Body of pancreas (tissue), 4 donors: ENCODE data around the gene LRFN5.

ENCODE experiments used
- POLR2A ChIP-seq, 3 donors: fragments of 450-650 bp; IDR thresholded peaks; one replicate each; pipeline ENCODE4 v1.6.1; 2016; ENCODE audit warnings: antibody characterized with exemption in 3 of 3, mild to moderate bottlenecking in 2 of 3
- TF ChIP-seq, protein P1 (sequence below), 7 experiments: fragments of 450-650 bp in 4 of 7; fragments of 200-600 bp in 3 of 7; sonication (generic) in 3 of 7; IDR thresholded peaks; one replicate each; pipeline ENCODE4 v1.5.1; 2016 to 2019; ENCODE audit warnings: antibody characterized with exemption in 7 of 7

- TF ChIP-seq, protein P1, sequence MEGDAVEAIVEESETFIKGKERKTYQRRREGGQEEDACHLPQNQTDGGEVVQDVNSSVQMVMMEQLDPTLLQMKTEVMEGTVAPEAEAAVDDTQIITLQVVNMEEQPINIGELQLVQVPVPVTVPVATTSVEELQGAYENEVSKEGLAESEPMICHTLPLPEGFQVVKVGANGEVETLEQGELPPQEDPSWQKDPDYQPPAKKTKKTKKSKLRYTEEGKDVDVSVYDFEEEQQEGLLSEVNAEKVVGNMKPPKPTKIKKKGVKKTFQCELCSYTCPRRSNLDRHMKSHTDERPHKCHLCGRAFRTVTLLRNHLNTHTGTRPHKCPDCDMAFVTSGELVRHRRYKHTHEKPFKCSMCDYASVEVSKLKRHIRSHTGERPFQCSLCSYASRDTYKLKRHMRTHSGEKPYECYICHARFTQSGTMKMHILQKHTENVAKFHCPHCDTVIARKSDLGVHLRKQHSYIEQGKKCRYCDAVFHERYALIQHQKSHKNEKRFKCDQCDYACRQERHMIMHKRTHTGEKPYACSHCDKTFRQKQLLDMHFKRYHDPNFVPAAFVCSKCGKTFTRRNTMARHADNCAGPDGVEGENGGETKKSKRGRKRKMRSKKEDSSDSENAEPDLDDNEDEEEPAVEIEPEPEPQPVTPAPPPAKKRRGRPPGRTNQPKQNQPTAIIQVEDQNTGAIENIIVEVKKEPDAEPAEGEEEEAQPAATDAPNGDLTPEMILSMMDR (IDR thresholded peaks at IDR 0.05): no peak
- no peak for TF ChIP-seq POLR2A (IDR thresholded peaks at IDR 0.05)
These were observed 271.6 kb downstream of the LRFN5 start for GRCh38 chr14:41878321-41878720.
